ENCODE data around the gene USP28.

The USP28 gene

DNA sequence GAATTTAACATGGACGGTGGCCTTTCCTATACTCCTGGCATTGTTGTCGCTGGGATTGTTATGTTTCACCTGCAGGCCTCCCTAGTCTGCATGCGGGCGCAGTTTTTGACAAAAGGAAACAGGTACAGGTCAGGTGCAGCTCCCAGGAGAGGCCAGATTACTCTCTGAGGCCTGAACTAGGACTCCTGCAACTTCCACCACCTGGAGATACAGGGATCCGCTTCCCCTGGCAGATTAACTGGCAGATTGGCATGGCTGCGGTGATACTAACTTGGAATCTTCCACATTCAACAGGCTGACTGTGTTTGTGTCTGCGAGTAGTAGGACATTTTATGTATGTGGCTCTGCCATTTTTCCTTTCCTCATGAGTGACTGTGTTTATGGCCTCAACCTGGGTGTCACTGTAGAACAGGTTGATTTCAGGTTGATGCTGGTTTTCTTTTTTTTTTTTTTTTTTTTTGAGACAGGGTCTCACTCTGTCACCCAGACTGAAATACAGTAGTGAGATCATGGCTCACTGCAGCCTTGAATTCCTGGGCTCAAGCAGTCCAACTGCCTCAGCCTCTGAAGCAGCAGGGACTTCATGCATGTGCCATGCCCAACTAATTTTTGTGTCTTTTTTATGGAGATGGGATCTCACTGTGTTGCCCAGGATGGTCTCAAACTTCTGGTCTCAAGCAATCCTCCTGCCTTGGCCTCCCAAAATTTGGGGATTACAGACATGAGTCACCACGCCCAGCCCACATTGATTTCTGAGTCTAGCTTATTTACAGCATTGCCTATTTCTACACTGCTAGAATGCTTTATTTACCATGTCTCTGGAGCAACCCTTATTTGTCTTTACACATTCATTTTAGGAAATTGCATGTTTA, 1.7 kb upstream of the USP28 start:
- DNase-seq, result no peak

DNA sequence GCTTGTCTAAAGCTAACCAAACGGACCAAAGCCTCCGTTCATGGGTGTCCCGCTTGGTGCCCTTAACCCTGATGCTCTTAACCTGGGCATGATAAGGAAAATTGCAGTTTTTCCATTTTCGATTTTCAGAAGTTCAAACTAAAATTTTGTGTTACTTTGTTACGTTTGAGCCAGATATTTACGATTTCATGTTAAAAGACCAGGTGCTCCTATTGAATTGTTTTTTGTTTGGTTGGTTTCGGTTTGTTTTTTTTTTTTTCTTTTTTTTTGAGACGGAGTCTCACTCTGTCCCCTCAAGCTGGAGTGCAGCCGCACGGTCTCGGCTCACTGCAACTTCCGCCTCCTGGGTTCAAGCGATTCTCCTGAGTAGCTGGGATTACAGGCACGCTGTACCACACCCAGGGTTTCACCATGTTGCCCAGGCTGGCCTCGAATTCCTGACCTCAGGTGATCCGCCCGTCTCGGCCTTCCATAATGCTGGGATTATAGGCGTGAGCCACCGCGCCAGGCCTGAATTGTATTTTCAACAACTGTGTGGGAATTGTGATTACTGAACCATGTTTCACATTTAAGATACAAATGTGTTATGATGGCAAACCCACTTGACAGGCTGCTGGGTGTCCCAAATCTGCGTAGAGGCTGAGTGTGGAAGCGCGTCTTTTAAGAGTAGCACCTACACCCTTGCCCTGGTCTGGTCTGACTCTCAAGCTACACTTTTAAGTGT, 864 bp upstream of the USP28 start:
- DNase-seq, result no peak

DNA sequence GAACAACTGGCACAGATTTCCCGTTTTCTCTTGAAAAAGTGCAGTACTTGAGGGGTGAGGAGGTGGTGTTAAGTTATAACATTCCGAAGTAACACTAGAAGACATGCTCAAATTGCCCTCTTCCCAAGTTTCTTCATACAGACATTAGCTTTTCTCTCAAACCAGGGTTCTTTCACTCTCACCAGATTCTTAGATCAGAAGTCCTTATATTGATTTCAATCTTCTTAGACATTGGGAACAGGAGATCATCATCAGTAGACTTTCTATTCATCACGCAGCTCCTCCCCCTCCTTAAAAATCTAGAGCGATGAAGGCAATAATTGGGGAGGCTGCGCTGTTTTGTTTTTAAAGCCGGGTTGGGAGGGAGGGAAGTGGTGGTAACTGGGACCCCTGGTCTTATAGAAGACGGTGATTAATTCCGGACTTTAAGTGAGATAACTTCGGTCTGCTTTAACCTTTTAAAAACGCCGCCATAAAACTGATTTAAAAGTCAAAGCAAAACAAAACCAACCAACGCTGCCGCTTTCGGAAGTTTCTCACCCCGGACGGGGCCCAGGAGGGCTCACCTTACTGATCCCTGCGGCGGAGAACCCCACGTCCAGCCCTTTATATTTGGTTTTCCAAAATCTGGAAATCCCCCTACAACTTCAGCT, 665 bp downstream of the USP28 start:
- DNase-seq, result peak; percentile 24

DNA sequence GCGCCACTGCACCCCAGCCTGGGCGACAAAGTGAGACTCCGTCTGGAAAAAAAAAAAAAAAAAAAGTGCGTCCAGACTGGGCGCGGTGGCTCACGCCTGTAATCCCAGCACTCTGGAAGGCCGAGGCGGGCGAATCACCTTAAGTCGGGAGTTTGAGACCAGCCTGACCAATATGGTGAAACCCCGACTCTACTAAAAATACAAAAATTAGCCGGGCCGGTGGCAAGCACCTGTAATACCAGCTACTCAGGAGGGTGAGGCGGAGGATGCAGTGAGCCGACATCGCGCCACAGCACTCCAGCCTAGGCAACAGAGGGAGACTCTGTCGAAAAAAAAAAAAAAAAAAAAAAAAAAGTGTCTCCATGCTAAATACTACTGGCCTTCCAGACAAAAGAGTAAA, 1.3 kb downstream of the USP28 start:
- no peak for DNase-seq

DNA sequence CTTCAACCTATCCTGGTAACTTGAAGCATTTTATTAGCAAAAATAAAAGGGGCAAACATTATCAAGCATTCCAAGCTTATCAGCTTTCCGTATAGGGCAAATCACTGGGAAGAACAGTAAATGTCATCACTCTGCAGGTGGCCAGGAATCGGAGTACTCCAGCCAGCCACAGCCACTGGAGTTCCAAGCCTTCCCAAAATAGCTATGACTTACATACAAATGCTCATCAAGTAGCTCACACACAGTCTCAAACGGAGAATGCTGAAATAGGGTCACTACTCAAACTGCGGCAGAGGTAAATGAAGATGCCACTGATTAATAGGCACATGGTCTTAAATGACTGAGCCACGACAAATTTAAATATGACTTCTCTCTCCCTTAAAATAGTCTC, 2.1 kb downstream of the USP28 start:
- no peak for DNase-seq

DNA sequence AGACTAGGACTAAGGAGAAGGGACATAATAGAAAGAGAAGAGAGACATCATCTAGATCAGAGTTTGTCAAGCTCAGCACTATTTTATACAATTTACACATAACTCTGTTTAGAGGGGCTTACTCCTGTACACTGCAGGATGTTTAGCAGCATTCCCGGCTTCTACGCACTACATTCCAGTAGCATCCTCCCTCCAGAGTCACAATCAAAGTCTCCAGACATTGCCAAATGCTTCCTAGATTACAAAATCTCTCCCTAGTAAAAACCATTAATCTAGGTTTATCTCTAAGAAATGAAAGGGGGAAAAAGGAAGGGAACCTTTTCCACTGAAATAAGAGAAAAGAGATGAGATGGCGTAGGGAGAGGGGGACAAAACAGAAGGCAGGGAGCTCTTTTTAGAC, 4.0 kb downstream of the USP28 start:
- DNase-seq, result no peak

- DNase-seq, result no peak
Measured at GRCh38 chr11:113867843-113868503, 7.4 kb downstream of the USP28 start.

GRCh38 chr11:113865873-113866272, 9.5 kb downstream of the USP28 start:
- DNase-seq, result no peak

GRCh38 chr11:113864410-113864809, 11.0 kb downstream of the USP28 start:
- no peak for DNase-seq

GRCh38 chr11:113862435-113862834, 12.9 kb downstream of the USP28 start:
- DNase-seq, result peak; percentile 31

DNA sequence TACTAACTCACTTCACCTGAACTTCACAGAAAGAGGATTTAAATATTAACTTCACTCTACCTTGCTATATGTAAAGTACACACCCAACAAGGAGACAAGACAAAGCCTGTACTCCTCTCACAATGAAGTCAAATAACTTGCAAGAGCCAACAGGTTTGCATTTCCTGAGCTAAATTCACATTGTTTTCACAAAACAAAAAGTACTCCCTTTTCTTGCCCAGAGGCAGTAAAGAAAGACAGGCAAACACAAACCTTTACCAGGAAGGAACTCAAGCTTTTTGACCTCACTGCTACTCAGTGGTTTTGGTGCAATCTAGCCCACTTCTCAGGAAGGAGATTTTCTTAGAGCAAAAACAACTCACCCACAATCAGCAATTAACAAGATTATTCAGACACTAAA, 15.7 kb downstream of the USP28 start:
- DNase-seq, result no peak

DNA sequence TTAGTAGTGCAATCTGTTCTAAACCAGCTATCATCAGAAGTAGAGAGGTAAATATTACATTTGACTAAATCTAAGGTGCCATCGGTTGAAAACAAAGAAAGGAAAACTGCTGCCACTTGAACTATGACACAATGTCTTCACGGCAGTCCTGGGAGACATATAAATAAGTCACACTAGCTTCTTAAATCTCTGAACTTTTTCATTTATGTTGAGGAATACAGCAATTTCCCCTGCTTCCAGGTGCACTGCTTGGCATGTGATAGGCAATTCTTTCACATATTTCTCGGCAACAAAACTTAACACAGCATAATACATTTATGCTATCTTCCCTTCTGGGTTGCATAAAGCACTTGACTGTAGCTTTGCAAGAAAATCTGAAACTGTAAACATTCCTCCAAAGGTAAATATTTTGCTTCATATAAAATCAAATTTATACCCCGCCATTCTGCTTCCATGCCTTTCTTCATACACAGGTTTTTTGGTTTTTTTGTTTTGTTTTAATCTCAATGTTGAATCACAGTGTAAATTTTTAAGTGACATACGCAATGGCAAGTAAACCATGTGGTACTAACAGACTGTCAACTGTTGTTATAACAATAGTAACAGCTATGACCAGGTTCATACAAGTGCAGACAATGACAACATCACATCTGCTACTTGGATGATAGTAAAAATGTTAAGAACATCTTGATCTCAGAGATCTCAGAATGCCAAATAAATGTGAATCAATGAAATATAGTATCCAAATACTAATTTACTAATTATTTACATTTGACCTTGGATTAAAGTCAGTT, 18.2 kb downstream of the USP28 start:
- no peak for DNase-seq

DNA sequence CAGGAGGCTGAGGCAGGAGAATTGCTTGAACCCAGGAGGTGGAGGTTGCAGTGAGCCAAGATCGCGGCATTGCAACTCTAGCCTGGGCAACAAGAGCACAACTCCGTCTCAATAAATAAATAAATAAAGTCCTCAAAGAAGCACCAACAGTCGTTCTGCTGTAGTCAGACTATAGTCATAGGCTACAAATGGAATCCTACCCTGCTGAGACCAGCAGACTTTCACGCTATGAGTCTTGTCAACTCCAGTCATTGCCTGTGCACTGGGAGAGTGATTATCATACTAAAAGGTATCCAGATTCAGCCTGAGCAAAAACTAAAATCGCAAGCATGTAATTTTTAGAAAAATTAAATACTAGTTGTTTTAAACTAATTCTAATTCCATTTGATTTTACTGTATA, 19.6 kb downstream of the USP28 start:
- DNase-seq, result no peak

- no peak for DNase-seq
Measured at GRCh38 chr11:113850188-113850587, 25.2 kb downstream of the USP28 start.

GRCh38 chr11:113849713-113850112, 25.7 kb downstream of the USP28 start:
- DNase-seq, result no peak

DNA sequence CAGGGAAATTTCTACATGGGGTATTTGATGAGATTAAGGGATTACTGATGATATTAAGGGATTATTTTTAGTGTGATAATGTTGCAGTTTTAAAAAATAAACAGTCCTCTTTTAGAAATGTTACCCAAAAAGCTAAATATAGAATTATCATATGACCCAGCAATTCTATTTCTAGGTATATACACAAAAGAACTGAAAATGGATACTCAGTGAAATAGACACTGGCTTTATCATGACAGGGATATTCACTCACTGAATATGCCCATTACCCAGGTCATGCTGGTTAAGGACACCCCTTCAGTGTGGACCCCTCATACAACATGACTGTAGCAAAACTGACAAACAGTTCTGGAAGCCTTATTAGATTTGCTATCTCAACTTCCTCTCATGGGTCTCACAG, 27.8 kb downstream of the USP28 start:
- DNase-seq, result no peak

GRCh38 chr11:113847111-113847510, 28.3 kb downstream of the USP28 start:
- no peak for DNase-seq

- DNase-seq, result no peak
Measured at GRCh38 chr11:113841691-113842090, 33.7 kb downstream of the USP28 start.

DNA sequence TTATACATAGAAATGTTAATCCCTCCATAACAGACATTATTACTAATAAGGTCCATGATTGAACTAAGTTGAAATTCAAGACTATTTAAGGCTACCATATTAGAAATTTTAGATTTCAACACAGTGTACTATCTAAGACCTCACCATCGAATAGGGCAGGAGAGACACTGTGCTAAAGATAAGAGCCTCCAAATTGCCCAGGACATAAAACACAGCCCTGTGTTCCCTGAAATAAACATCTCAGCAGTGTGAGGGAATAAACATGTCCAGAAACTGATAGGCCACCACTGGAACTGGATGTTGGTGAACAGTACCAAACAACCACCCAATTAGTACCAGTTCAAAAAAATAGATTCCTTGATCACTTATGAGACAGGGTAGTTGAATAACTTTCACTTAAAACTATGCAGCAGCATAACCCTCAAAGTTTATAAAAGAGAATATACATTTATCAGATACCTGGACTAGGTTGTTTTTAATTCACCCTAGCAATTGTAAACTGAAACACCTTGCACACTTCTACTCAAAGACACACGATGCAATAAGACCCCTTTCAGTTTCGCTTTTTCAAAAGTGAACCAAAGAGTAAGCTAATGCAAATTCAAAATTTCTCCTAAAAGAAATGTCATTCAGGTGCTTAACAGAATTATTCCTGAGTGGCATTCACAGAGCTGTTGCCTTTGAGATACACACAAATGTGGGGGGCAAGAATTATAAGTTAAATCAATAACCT, 34.3 kb downstream of the USP28 start:
- DNase-seq, result no peak

GRCh38 chr11:113839842-113840241, 35.5 kb downstream of the USP28 start:
- DNase-seq, result no peak

- no peak for DNase-seq
Measured at GRCh38 chr11:113838005-113838404, 37.4 kb downstream of the USP28 start.

GRCh38 chr11:113835306-113835705, 40.1 kb downstream of the USP28 start:
- no peak for DNase-seq
